ENCODE results near the gene PIH1D2. TPM values are rescaled to one million over a fixed set of nuclear protein-coding genes. Genes with fewer than 3 reads are reported as not detected.

Gene PIH1D2
- total and polyA plus RNA-seq, 2 donors from 2014 or later, result 6.6 to 7.5 TPM

DNA sequence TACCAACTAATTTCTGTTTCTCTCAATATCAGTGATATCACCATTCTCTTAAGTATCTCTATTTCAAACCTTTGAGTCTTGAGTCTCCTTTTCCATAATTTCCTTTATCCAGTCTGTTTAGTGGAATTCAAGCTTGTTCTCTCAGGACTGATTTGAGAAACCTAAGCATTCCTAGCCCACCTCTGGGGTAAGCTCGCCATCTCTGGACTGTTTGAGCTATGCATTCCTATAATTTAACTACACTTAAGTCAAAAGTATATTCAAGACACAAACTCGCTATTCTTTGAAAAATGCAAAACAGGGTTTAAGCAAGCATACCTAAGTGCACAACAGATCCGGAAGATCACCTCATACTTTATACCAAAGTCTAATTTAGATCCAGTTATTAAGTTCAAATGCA is 50.7 kb downstream of the PIH1D2 start:
- FAIRE-seq (no peak), DNase-seq (peak in 1 of 5 donors; percentile 21)
- Histone ChIP-seq H3K27me3 (ENCODE audit: control insufficient read depth, insufficient read depth, low read length) (no peaks in the 10 kb centered on the region), H3K9me3 (ENCODE audit: control insufficient read depth in 2 of 3, insufficient read depth in 1 of 3, low read length in 3 of 3) (no peaks in the 10 kb centered on the region), H3K36me3 (ENCODE audit: control insufficient read depth in 2 of 3, insufficient read depth in 3 of 3, low read length in 3 of 3) (peaks cover 0 to 23% (median 5%) of the 10 kb centered on the region in 3 donors), H3K9ac (ENCODE audit: low read length in 3 of 3) (no peak overlapping the region), H3K4me3 (ENCODE audit: low read length in 3 of 3) (no peak overlapping the region), H3K27ac (ENCODE audit: low read depth in 2 of 2, low read length in 2 of 2) (no peak overlapping the region), H3K4me1 (ENCODE audit: control insufficient read depth in 2 of 3, insufficient read depth in 2 of 3, low read depth in 1 of 3, low read length in 3 of 3) (peaks cover 0 to 5% (median 0%) of the 10 kb centered on the region in 3 donors)
- intact Hi-C loops (cut with DNase I), result no loop called here
- TF ChIP-seq, protein P1, sequence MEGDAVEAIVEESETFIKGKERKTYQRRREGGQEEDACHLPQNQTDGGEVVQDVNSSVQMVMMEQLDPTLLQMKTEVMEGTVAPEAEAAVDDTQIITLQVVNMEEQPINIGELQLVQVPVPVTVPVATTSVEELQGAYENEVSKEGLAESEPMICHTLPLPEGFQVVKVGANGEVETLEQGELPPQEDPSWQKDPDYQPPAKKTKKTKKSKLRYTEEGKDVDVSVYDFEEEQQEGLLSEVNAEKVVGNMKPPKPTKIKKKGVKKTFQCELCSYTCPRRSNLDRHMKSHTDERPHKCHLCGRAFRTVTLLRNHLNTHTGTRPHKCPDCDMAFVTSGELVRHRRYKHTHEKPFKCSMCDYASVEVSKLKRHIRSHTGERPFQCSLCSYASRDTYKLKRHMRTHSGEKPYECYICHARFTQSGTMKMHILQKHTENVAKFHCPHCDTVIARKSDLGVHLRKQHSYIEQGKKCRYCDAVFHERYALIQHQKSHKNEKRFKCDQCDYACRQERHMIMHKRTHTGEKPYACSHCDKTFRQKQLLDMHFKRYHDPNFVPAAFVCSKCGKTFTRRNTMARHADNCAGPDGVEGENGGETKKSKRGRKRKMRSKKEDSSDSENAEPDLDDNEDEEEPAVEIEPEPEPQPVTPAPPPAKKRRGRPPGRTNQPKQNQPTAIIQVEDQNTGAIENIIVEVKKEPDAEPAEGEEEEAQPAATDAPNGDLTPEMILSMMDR (IDR thresholded peaks at IDR 0.05; ENCODE audit: borderline replicate concordance, extremely low read depth, insufficient read depth), result no peak

DNA sequence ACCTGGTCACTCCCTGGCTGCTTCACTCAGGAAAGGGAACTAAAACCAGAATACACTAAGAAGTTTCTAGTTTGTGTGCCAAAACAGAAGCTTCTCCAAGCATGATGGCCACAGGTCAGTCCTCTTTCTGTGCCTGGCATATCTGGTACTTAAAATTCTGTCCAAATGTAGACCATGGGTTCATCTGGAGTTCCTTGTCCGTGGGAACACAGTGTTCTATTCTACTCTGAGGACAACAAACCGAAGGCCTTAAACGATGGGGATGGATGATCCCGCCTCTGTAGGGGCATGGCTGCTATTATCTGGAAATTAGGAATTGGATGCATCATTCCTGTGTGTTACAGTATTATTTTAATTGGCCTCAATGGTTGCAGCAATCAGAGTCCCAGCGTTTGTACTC is 54.8 kb downstream of the PIH1D2 start:
- intact Hi-C loops (cut with DNase I), result no loop called here
- Histone ChIP-seq H3K9ac (ENCODE audit: low read length in 3 of 3) (no peak overlapping the region), H3K4me1 (ENCODE audit: control insufficient read depth in 2 of 3, insufficient read depth in 2 of 3, low read depth in 1 of 3, low read length in 3 of 3) (no peaks in the 10 kb centered on the region), H3K36me3 (ENCODE audit: control insufficient read depth in 2 of 3, insufficient read depth in 3 of 3, low read length in 3 of 3) (peaks cover 0 to 23% (median 9%) of the 10 kb centered on the region in 3 donors), H3K4me3 (ENCODE audit: low read length in 3 of 3) (no peak overlapping the region), H3K27ac (ENCODE audit: low read depth in 2 of 2, low read length in 2 of 2) (no peak overlapping the region), H3K9me3 (ENCODE audit: control insufficient read depth in 2 of 3, insufficient read depth in 1 of 3, low read length in 3 of 3) (no peaks in the 10 kb centered on the region), H3K27me3 (ENCODE audit: control insufficient read depth, insufficient read depth, low read length) (no peaks in the 10 kb centered on the region)
- TF ChIP-seq, protein P1 (IDR thresholded peaks at IDR 0.05; ENCODE audit: borderline replicate concordance, extremely low read depth, insufficient read depth), result no peak
- FAIRE-seq (no peak), DNase-seq (no peak)

Other genes with a start within 250 kb of the PIH1D2 start
- gene ALG9, start 202.4 kb downstream of the PIH1D2 start, total RNA-seq, result 27.8 TPM
- gene ALG9, start 202.4 kb downstream of the PIH1D2 start, polyA plus RNA-seq (ENCODE audit: insufficient read depth, low read depth, low replicate concordance), result 30.0 TPM
- gene FDXACB1, start 194.9 kb downstream of the PIH1D2 start, total RNA-seq, result 2.6 TPM
- 1.5 TPM for gene FDXACB1, start 194.9 kb downstream of the PIH1D2 start, polyA plus RNA-seq (ENCODE audit: insufficient read depth, low read depth, low replicate concordance)
- gene CFAP68, start 194.5 kb downstream of the PIH1D2 start, total RNA-seq, result 29.5 TPM
- gene CFAP68, start 194.5 kb downstream of the PIH1D2 start, polyA plus RNA-seq (ENCODE audit: insufficient read depth, low read depth, low replicate concordance), result 93.7 TPM
- gene CRYAB, start 162.2 kb downstream of the PIH1D2 start, total RNA-seq, result 1,312 TPM
- 1,857 TPM for gene CRYAB, start 162.2 kb downstream of the PIH1D2 start, polyA plus RNA-seq (ENCODE audit: insufficient read depth, low read depth, low replicate concordance)
- 4.4 TPM for gene HSPB2, start 161.3 kb downstream of the PIH1D2 start, total RNA-seq
- gene HSPB2, start 161.3 kb downstream of the PIH1D2 start, polyA plus RNA-seq (ENCODE audit: insufficient read depth, low read depth, low replicate concordance), result 15.7 TPM
- 27.8 TPM for gene C11orf52, start 155.1 kb downstream of the PIH1D2 start, total RNA-seq
- 103 TPM for gene C11orf52, start 155.1 kb downstream of the PIH1D2 start, polyA plus RNA-seq (ENCODE audit: insufficient read depth, low read depth, low replicate concordance)
- 29.5 TPM for gene DIXDC1, start 136.7 kb downstream of the PIH1D2 start, total RNA-seq
- gene DIXDC1, start 136.7 kb downstream of the PIH1D2 start, polyA plus RNA-seq (ENCODE audit: insufficient read depth, low read depth, low replicate concordance), result 7.3 TPM
- gene DLAT, start 48.6 kb downstream of the PIH1D2 start, total RNA-seq, result 33.1 TPM
- 27.5 TPM for gene DLAT, start 48.6 kb downstream of the PIH1D2 start, polyA plus RNA-seq (ENCODE audit: insufficient read depth, low read depth, low replicate concordance)
- gene NKAPD1, start 282 bp upstream of the PIH1D2 start, total RNA-seq, result 21.5 TPM
- gene NKAPD1, start 282 bp upstream of the PIH1D2 start, polyA plus RNA-seq (ENCODE audit: insufficient read depth, low read depth, low replicate concordance), result 14.3 TPM
- gene TIMM8B, start 12.7 kb upstream of the PIH1D2 start, total RNA-seq, result 51.3 TPM
- gene TIMM8B, start 12.7 kb upstream of the PIH1D2 start, polyA plus RNA-seq (ENCODE audit: insufficient read depth, low read depth, low replicate concordance), result 167 TPM
- 111 TPM for gene SDHD, start 12.9 kb upstream of the PIH1D2 start, total RNA-seq
- gene SDHD, start 12.9 kb upstream of the PIH1D2 start, polyA plus RNA-seq (ENCODE audit: insufficient read depth, low read depth, low replicate concordance), result 288 TPM
- 25.2 TPM for gene IL18, start 90.1 kb upstream of the PIH1D2 start, total RNA-seq
- 37.4 TPM for gene IL18, start 90.1 kb upstream of the PIH1D2 start, polyA plus RNA-seq (ENCODE audit: insufficient read depth, low read depth, low replicate concordance)
- not detected for gene TEX12, start 93.4 kb upstream of the PIH1D2 start, total RNA-seq
- not detected for gene TEX12, start 93.4 kb upstream of the PIH1D2 start, polyA plus RNA-seq (ENCODE audit: insufficient read depth, low read depth, low replicate concordance)
- 9.6 TPM for gene BCO2, start 101.5 kb upstream of the PIH1D2 start, total RNA-seq
- gene BCO2, start 101.5 kb upstream of the PIH1D2 start, polyA plus RNA-seq (ENCODE audit: insufficient read depth, low read depth, low replicate concordance), result 6.9 TPM
- 40.6 TPM for gene PTS, start 152.4 kb upstream of the PIH1D2 start, total RNA-seq
- gene PTS, start 152.4 kb upstream of the PIH1D2 start, polyA plus RNA-seq (ENCODE audit: insufficient read depth, low read depth, low replicate concordance), result 76.4 TPM
- gene PLET1, start 186.8 kb upstream of the PIH1D2 start, total RNA-seq, result not detected
- not detected for gene PLET1, start 186.8 kb upstream of the PIH1D2 start, polyA plus RNA-seq (ENCODE audit: insufficient read depth, low read depth, low replicate concordance)

Measured in kidney (tissue), 14 donors.